Tibial nerve (tissue), 3 donors: ENCODE results near the gene CDH22.

Source experiments
- POLR2A ChIP-seq, 2 donors: fragments of 450-650 bp; IDR thresholded peaks; one replicate each; pipeline ENCODE4 v1.6.1; 2017; ENCODE audit warnings: antibody characterized with exemption in 2 of 2, mild to moderate bottlenecking in 2 of 2, moderate library complexity in 2 of 2
- TF ChIP-seq, protein P1 (sequence below), 5 experiments: fragments of 200-600 bp in 3 of 5; fragments of 450-650 bp in 2 of 5; sonication (generic) in 3 of 5; IDR thresholded peaks; one replicate each; pipeline ENCODE4 v1.5.1; 2016 to 2019; ENCODE audit warnings: antibody characterized with exemption in 5 of 5, mild to moderate bottlenecking in 3 of 5, moderate library complexity in 2 of 5

- TF ChIP-seq, protein P1, sequence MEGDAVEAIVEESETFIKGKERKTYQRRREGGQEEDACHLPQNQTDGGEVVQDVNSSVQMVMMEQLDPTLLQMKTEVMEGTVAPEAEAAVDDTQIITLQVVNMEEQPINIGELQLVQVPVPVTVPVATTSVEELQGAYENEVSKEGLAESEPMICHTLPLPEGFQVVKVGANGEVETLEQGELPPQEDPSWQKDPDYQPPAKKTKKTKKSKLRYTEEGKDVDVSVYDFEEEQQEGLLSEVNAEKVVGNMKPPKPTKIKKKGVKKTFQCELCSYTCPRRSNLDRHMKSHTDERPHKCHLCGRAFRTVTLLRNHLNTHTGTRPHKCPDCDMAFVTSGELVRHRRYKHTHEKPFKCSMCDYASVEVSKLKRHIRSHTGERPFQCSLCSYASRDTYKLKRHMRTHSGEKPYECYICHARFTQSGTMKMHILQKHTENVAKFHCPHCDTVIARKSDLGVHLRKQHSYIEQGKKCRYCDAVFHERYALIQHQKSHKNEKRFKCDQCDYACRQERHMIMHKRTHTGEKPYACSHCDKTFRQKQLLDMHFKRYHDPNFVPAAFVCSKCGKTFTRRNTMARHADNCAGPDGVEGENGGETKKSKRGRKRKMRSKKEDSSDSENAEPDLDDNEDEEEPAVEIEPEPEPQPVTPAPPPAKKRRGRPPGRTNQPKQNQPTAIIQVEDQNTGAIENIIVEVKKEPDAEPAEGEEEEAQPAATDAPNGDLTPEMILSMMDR (IDR thresholded peaks at IDR 0.05), result no peak
- TF ChIP-seq POLR2A (IDR thresholded peaks at IDR 0.05), result no peak
These were observed 9.9 kb downstream of the CDH22 start for GRCh38 chr20:46298374-46298773.
